Vagina (tissue), 2 donors: ENCODE measurements around the gene SMIM31. TPM values are rescaled to one million over a fixed set of nuclear protein-coding genes. Genes with fewer than 3 reads are reported as not detected.

ENCODE experiments used
- DNase-seq, 2 donors: peaks; one replicate each; pipeline ENCODE4 v3.0.0-alpha.2; 2017; ENCODE audit errors: extremely low spot score in 2 of 2
- H3K27ac ChIP-seq: fragments of 200-600 bp; sonication (generic); one replicate; pipeline ENCODE4 v1.5.1; 2019
- H3K27me3 ChIP-seq: fragments of 200-600 bp; sonication (generic); one replicate; pipeline ENCODE4 v1.5.1; 2019
- H3K36me3 ChIP-seq, 2 donors: fragments of 200-600 bp; sonication (generic); one replicate each; pipeline ENCODE4 v1.5.1; 2017 to 2019
- H3K4me1 ChIP-seq: fragments of 200-600 bp; sonication (generic); one replicate; pipeline ENCODE4 v1.5.1; 2019
- H3K4me3 ChIP-seq, 2 donors: fragments of 200-600 bp; sonication (generic); 1 replicate in 1 of 2; 2 replicates in 1 of 2; pipeline ENCODE4 v1.5.1; 2016 to 2019
- H3K9me3 ChIP-seq: fragments of 200-600 bp; sonication (generic); one replicate; pipeline ENCODE4 v1.5.1; 2019
- POLR2A ChIP-seq, 2 donors: fragments of 450-650 bp; IDR thresholded peaks; one replicate each; pipeline ENCODE4 v1.6.1; 2017; ENCODE audit warnings: antibody characterized with exemption in 2 of 2, mild to moderate bottlenecking in 2 of 2, moderate library complexity in 2 of 2
- POLR2AphosphoS5 ChIP-seq, 2 donors: sonication (generic); formaldehyde crosslinking; IDR thresholded peaks; one replicate each; pipeline ENCODE4 v1.9.0; 2017; ENCODE audit warnings: antibody characterized with exemption in 2 of 2, mild to moderate bottlenecking in 2 of 2, low read depth in 1 of 2; ENCODE audit not compliant: insufficient read depth in 1 of 2
- intact Hi-C: fragments of 100-400 bp; cut with DNase I; formaldehyde crosslinking; loops from one replicate; pipeline ENCODE4 v1.15.1; 2023
- total RNA-seq: library from RNA; depleted of rRNA; stranded (reverse); fragments of >200 nt; gene quantifications from one replicate; pipeline ENCODE4 v1.2.3, GENCODE V29; 2016
- TF ChIP-seq, protein P1 (sequence below), 3 experiments: fragments of 450-650 bp in 2 of 3; fragments of 200-600 bp in 1 of 3; sonication (generic) in 1 of 3; IDR thresholded peaks; one replicate each; pipeline ENCODE4 v1.5.1; 2017 to 2019; ENCODE audit warnings: antibody characterized with exemption in 3 of 3, mild to moderate bottlenecking in 2 of 3, moderate library complexity in 2 of 3

SMIM31 gene
- total RNA-seq, 1 donor from 2014 or later: not detected

DNA sequence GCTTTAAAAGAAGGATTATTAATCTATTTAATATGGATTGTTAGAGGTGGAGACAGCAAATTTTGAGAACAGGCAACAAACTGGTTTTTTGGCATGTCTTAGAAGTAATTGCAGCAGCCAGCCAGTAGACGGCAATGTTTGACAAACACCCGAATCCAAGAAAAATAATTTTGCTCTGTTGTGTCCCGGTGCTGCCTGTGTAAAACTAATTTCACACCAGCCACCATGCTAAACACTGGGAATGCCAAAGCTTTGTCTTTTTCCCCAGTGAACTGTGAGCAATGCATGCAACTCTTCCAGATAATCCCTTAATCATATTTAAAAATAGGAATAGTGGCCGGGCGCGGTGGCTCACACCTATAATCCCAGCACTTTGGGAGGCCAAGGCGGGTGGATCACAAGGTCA is 25.9 kb downstream of the SMIM31 start:
- H3K9me3 ChIP-seq: no peaks in the 10 kb centered on the region
- no peaks in the 10 kb centered on the region for H3K36me3 ChIP-seq
- TF ChIP-seq, protein P1, sequence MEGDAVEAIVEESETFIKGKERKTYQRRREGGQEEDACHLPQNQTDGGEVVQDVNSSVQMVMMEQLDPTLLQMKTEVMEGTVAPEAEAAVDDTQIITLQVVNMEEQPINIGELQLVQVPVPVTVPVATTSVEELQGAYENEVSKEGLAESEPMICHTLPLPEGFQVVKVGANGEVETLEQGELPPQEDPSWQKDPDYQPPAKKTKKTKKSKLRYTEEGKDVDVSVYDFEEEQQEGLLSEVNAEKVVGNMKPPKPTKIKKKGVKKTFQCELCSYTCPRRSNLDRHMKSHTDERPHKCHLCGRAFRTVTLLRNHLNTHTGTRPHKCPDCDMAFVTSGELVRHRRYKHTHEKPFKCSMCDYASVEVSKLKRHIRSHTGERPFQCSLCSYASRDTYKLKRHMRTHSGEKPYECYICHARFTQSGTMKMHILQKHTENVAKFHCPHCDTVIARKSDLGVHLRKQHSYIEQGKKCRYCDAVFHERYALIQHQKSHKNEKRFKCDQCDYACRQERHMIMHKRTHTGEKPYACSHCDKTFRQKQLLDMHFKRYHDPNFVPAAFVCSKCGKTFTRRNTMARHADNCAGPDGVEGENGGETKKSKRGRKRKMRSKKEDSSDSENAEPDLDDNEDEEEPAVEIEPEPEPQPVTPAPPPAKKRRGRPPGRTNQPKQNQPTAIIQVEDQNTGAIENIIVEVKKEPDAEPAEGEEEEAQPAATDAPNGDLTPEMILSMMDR (IDR thresholded peaks at IDR 0.05): peak in 1 of 3 experiments; percentile 46
- TF ChIP-seq POLR2AphosphoS5 (IDR thresholded peaks at IDR 0.05; ENCODE audit: insufficient read depth in 1 of 2, low read depth in 1 of 2): no peak
- no peak for DNase-seq
- intact Hi-C loops: no loop called here
- no peaks in the 10 kb centered on the region for H3K4me1 ChIP-seq
- no peak overlapping the region for H3K27ac ChIP-seq
- H3K27me3 ChIP-seq: no peaks in the 10 kb centered on the region
- H3K4me3 ChIP-seq: no peak overlapping the region

GRCh38 chr4:164780839-164781238 is 26.9 kb downstream of the SMIM31 start:
- H3K27me3 ChIP-seq: no peaks in the 10 kb centered on the region
- TF ChIP-seq POLR2AphosphoS5 (IDR thresholded peaks at IDR 0.05; ENCODE audit: insufficient read depth in 1 of 2, low read depth in 1 of 2) (no peak), POLR2A (IDR thresholded peaks at IDR 0.05) (no peak)
- TF ChIP-seq, protein P1 (IDR thresholded peaks at IDR 0.05): no peak
- DNase-seq: no peak
- H3K4me3 ChIP-seq: no peak overlapping the region
- no peaks in the 10 kb centered on the region for H3K4me1 ChIP-seq
- no peak overlapping the region for H3K27ac ChIP-seq
- H3K9me3 ChIP-seq: no peaks in the 10 kb centered on the region
- intact Hi-C loops: no loop called here
- H3K36me3 ChIP-seq: no peaks in the 10 kb centered on the region

DNA sequence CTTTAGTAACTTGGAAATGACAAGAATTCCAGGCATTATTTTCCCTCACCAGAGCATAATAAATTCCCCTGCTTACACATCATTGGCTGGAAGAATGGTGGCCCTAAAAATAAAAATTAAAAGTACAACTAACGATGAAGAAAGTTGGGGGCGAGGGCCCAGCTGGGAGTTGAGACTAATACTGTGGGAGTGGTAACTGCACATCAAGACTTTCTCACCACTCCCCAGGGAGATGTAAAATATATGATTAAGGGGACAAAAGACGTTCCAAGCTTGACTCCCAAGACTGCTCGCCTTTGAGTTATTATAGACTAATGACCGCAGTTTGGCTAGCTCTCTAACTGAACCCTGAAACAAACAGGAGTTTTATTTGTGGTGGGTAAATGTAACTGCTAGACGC is 30.0 kb downstream of the SMIM31 start:
- no peaks in the 10 kb centered on the region for H3K27me3 ChIP-seq
- no peaks in the 10 kb centered on the region for H3K36me3 ChIP-seq
- no peak for TF ChIP-seq POLR2AphosphoS5 (IDR thresholded peaks at IDR 0.05; ENCODE audit: insufficient read depth in 1 of 2, low read depth in 1 of 2)
- TF ChIP-seq, protein P1 (IDR thresholded peaks at IDR 0.05): no peak
- TF ChIP-seq POLR2A (IDR thresholded peaks at IDR 0.05): no peak
- intact Hi-C loops: no loop called here
- no peaks in the 10 kb centered on the region for H3K9me3 ChIP-seq
- H3K4me3 ChIP-seq: no peak overlapping the region
- no peak for DNase-seq
- H3K27ac ChIP-seq: no peak overlapping the region
- no peaks in the 10 kb centered on the region for H3K4me1 ChIP-seq

- DNase-seq: no peak
- no peaks in the 10 kb centered on the region for H3K4me1 ChIP-seq
- H3K36me3 ChIP-seq: no peaks in the 10 kb centered on the region
- no peak overlapping the region for H3K4me3 ChIP-seq
- H3K27ac ChIP-seq: no peak overlapping the region
- H3K9me3 ChIP-seq: no peaks in the 10 kb centered on the region
- no peaks in the 10 kb centered on the region for H3K27me3 ChIP-seq
- TF ChIP-seq POLR2A (IDR thresholded peaks at IDR 0.05) (no peak), POLR2AphosphoS5 (IDR thresholded peaks at IDR 0.05; ENCODE audit: insufficient read depth in 1 of 2, low read depth in 1 of 2) (no peak)
- TF ChIP-seq, protein P1 (IDR thresholded peaks at IDR 0.05): no peak
- intact Hi-C loops: no loop called here
These were observed 35.1 kb downstream of the SMIM31 start for GRCh38 chr4:164789047-164789446.

DNA sequence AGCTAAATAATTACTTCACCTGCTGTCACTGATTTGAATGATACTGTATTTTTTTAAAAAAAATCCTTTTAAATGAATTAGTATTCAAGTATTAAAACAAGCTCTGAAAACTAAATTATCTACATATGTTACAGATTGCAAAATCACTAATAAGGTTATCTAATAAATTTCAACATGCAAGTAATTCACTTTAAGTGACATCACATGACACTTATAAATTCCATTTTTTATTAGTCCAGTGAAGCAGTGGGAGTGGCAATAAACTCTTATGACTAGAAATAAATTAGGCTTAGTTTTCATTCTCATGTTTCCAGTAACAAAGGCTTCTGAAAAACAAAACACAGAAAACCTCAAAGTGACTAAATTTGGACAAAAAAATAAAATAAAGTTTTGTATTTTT is 36.3 kb downstream of the SMIM31 start:
- no peaks in the 10 kb centered on the region for H3K27me3 ChIP-seq
- no peaks in the 10 kb centered on the region for H3K9me3 ChIP-seq
- no peaks in the 10 kb centered on the region for H3K36me3 ChIP-seq
- no peak for DNase-seq
- intact Hi-C loops: no loop called here
- no peak overlapping the region for H3K27ac ChIP-seq
- TF ChIP-seq POLR2AphosphoS5 (IDR thresholded peaks at IDR 0.05; ENCODE audit: insufficient read depth in 1 of 2, low read depth in 1 of 2) (no peak), POLR2A (IDR thresholded peaks at IDR 0.05) (no peak)
- TF ChIP-seq, protein P1 (IDR thresholded peaks at IDR 0.05): no peak
- H3K4me3 ChIP-seq: no peak overlapping the region
- H3K4me1 ChIP-seq: no peaks in the 10 kb centered on the region
